ENCODE results near the gene MYL6. TPM values are rescaled to one million over a fixed set of nuclear protein-coding genes. Genes with fewer than 3 reads are reported as not detected.
"Not testable (repeated sequence)": the region's sequence is repeated elsewhere in the genome, so short reads cannot be mapped to it uniquely, and the experiment has no call there.

MYL6 gene
- total RNA-seq, 1 donor from 2014 or later = 546 TPM

- DNase-seq (no peak), ATAC-seq (no peak)
- intact Hi-C loops (cut with micrococcal nuclease) = no loop called here
Measured at GRCh38 chr12:56152756-56153677, 5.1 kb upstream of the MYL6 start.

GRCh38 chr12:56153678-56154065 lies 4.5 kb upstream of the MYL6 start:
- intact Hi-C loops (cut with micrococcal nuclease) = no loop called here
- no peak for ATAC-seq
- DNase-seq = no peak

- intact Hi-C loops (cut with micrococcal nuclease) = no loop called here
- DNase-seq (no peak), ATAC-seq (no peak)
Measured at GRCh38 chr12:56154246-56154771, 3.9 kb upstream of the MYL6 start.

GRCh38 chr12:56154818-56155217 lies 3.3 kb upstream of the MYL6 start:
- DNase-seq = no peak
- intact Hi-C loops (cut with micrococcal nuclease) = no loop called here
- ATAC-seq = no peak

- intact Hi-C loops (cut with micrococcal nuclease) = no loop called here
- ATAC-seq (no peak), DNase-seq (no peak)
Measured at GRCh38 chr12:56155256-56155845, 2.8 kb upstream of the MYL6 start.

GRCh38 chr12:56156464-56157200 lies 1.5 kb upstream of the MYL6 start:
- DNase-seq; intact Hi-C loops (cut with micrococcal nuclease); ATAC-seq: not testable (repeated sequence)

- DNase-seq (peak; percentile 78), ATAC-seq (peak; percentile 55)
- intact Hi-C loops (cut with micrococcal nuclease) = no loop called here
Measured at GRCh38 chr12:56157201-56158028, 744 bp upstream of the MYL6 start.

GRCh38 chr12:56158926-56159461 lies 835 bp downstream of the MYL6 start:
- ATAC-seq (peak; percentile 78), DNase-seq (peak; percentile 86)
- intact Hi-C loops (cut with micrococcal nuclease) = no loop called here

GRCh38 chr12:56159482-56160192 lies 1.5 kb downstream of the MYL6 start:
- no peak for ATAC-seq
- intact Hi-C loops (cut with micrococcal nuclease) = no loop called here
- no peak for DNase-seq

GRCh38 chr12:56160193-56160763 lies 2.1 kb downstream of the MYL6 start:
- peak; percentile 43 for DNase-seq
- no peak for ATAC-seq
- intact Hi-C loops (cut with micrococcal nuclease) = no loop called here

- DNase-seq (no peak), ATAC-seq (no peak)
- intact Hi-C loops (cut with micrococcal nuclease) = no loop called here
Measured at GRCh38 chr12:56160894-56161689, 2.9 kb downstream of the MYL6 start.

GRCh38 chr12:56161690-56162351 lies 3.7 kb downstream of the MYL6 start:
- DNase-seq (no peak), ATAC-seq (no peak)
- intact Hi-C loops (cut with micrococcal nuclease) = no loop called here

GRCh38 chr12:56162468-56163290 lies 4.5 kb downstream of the MYL6 start:
- ATAC-seq (no peak), DNase-seq (no peak)
- intact Hi-C loops (cut with micrococcal nuclease) = no loop called here

- intact Hi-C loops (cut with micrococcal nuclease) = no loop called here
- no peak for ATAC-seq
- DNase-seq = no peak
Measured at GRCh38 chr12:56163533-56164344, 5.6 kb downstream of the MYL6 start.

- intact Hi-C loops (cut with micrococcal nuclease) = no loop called here
- ATAC-seq = no peak
Measured at GRCh38 chr12:56164345-56164729, 6.2 kb downstream of the MYL6 start.

More at GRCh38 chr12:56164345-56164729, 6.2 kb downstream of the MYL6 start:
- DNase-seq = no peak

All from left ventricle myocardium superior (tissue), 1 donor.